GM19238 (cell line): ENCODE data around the gene C19orf53.

ENCODE experiments used
- DNase-seq: peaks from one replicate; pipeline ENCODE4 v3.0.0; 2011; ENCODE audit warnings: low spot score; ENCODE audit not compliant: insufficient read length

The C19orf53 gene

GRCh38 chr19:13825489-13826441, 51.5 kb downstream of the C19orf53 start:
- DNase-seq: no peak

GRCh38 chr19:13826652-13827235, 52.5 kb downstream of the C19orf53 start:
- DNase-seq: no peak

GRCh38 chr19:13827656-13828055, 53.4 kb downstream of the C19orf53 start:
- DNase-seq: no peak
